ENCODE measurements around the gene FAHD2B. TPM values are rescaled to one million over a fixed set of nuclear protein-coding genes. Genes with fewer than 3 reads are reported as not detected.
"Not testable (repeated sequence)": the region's sequence is repeated elsewhere in the genome, so short reads cannot be mapped to it uniquely, and the experiment has no call there.

Gene FAHD2B
- total RNA-seq, 4 donors from 2014 or later = 0.60 to 6.2 (median 3.7) TPM

DNA sequence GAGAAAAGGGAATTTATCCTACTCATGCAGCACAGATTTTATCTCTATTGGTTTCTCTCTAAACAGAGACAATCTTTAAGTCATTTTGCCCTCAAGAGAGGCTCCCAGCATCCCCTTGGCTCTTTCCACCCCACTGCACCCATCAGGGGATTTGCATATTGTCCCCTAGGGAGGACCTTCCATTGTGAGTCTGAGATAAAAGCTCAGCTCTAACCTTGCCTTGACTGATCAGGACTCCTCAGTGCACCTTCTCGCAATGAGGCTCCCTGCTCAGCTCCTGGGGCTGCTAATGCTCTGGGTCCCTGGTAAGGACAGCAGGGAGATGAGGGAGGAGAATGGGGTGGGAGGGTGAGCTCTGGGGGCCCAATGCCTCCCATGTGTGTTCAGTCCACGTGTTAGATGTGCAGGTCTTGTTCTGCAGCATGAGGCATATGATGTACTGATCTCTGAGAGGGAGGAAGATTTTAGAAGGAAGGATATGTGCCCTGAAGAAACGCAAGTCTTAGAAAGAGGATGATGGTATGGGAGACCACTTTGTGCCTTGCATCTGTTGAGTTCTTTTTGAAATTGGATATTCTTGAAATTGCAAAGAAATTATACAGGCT lies 48.7 kb downstream of the FAHD2B start:
- DNase-seq; intact Hi-C loops (cut with DNase I; ENCODE audit: low total_unique reads); H3K36me3 ChIP-seq; H3K27ac ChIP-seq; H3K4me3 ChIP-seq; H3K9me3 ChIP-seq; in situ Hi-C loops (cut with MboI; ENCODE audit: low pct_ligation_motif_present in 1 of 4, low pct_unique_long_range_greater_than_20kb in 1 of 4, low sequenced_read_pairs in 3 of 4); H3K4me1 ChIP-seq; H3K27me3 ChIP-seq: not testable (repeated sequence)
- WGBS, 2 donors (ENCODE audit: low coverage in 1 of 2) = 56 to 60% methylated on average over 2 to 3 of the region's 3 CpGs

Small RNAs within 50 kb of the gene (small RNA-seq; reads per million reads assigned to genes)
- gene AC018892.1 (0 reads per million in 4 donors), gene IGKV1OR2-3 (0 reads per million in 4 donors), gene IGKV2OR2-2 (0 reads per million in 4 donors), gene RN7SL313P (0 reads per million in 4 donors)

Other genes with a start within 250 kb of the FAHD2B start
- gene ANKRD39, start 236.9 kb downstream of the FAHD2B start, total RNA-seq = 10 to 100 TPM in 3 of 4 donors, 1 to 10 TPM in 1; 9.7 to 55.3 (median 12.7) TPM
- 10 to 100 TPM in 3 of 4 donors, 1 to 10 TPM in 1; 3.6 to 23.9 (median 17.4) TPM for gene SEMA4C, start 224.8 kb downstream of the FAHD2B start, total RNA-seq
- not detected for gene FAM178B, start 108.3 kb downstream of the FAHD2B start, total RNA-seq
- 10 to 100 TPM; 26.1 to 48.6 (median 42.7) TPM for gene ANKRD36, start 18.3 kb upstream of the FAHD2B start, total RNA-seq

Measured in transverse colon (tissue), 4 donors.